ENCODE results near the gene IRF2BP2.

IRF2BP2 gene

DNA sequence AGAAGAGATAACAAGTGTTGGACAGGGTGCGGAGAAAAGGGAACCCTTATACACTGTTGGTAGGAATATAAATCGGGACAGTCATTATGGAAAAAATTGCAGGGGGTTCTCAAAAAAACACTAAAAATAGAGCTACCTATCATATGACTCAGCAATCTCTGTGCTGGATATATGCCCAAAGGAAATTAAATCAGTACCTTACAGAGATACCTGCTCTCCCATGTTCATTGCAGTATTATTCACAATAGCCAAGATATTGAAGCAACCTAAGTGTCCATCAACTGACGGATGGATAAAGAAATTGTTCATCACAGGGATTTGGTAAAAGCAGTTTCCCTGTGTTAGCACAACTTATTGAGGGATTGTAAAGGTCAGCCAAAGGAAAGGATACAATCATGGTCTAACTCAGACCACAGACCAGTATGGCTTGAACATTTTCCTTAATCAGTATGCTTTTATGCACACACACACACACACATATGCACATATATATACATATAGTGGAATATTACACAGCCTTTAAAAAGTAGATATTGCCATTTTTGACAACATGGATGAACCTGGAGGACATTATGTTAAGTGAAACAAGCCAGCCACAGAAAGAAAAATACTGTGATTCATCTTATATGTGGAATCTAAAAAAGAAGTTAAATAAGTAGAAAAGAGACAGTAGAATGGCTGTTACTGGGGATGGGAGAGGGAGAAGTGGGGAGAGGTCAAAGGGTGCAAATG is 44.2 kb upstream of the IRF2BP2 start:
- Histone ChIP-seq H3K9ac (ENCODE audit: low read length) (no peak overlapping the region), H3K9me2 (replicated peaks; ENCODE audit: insufficient read depth, low read length) (no peaks in the 10 kb centered on the region), H3K4me3 (ENCODE audit: low read length) (no peak overlapping the region), H3K36me3 (replicated peaks; ENCODE audit: insufficient read depth, low read length) (no peaks in the 10 kb centered on the region), H3K9me3 (replicated peaks; ENCODE audit: insufficient read depth, low read length) (no peaks in the 10 kb centered on the region), H3K4me1 (ENCODE audit: low read length) (peaks cover 10% of the 10 kb centered on the region; the same call in 1 of the 2 replicates), H2AFZ (ENCODE audit: low read length) (no peak overlapping the region), H3K27ac (ENCODE audit: low read length) (no peak overlapping the region), H3K27me3 (replicated peaks; ENCODE audit: insufficient read depth, low read length) (no peaks in the 10 kb centered on the region), H3K4me2 (ENCODE audit: low read depth, low read length) (no peak overlapping the region), H3K79me2 (ENCODE audit: low read length) (no peaks in the 10 kb centered on the region), H4K20me1 (ENCODE audit: insufficient read depth, low read length) (no peaks in the 10 kb centered on the region), H3F3A (ENCODE audit: insufficient read depth, low read length) (no peaks in the 10 kb centered on the region)
- TF ChIP-seq EZH2 (optimal IDR thresholded peaks at IDR 0.05; ENCODE audit: low read depth, low read length) = no peak
- TF ChIP-seq, protein P1, sequence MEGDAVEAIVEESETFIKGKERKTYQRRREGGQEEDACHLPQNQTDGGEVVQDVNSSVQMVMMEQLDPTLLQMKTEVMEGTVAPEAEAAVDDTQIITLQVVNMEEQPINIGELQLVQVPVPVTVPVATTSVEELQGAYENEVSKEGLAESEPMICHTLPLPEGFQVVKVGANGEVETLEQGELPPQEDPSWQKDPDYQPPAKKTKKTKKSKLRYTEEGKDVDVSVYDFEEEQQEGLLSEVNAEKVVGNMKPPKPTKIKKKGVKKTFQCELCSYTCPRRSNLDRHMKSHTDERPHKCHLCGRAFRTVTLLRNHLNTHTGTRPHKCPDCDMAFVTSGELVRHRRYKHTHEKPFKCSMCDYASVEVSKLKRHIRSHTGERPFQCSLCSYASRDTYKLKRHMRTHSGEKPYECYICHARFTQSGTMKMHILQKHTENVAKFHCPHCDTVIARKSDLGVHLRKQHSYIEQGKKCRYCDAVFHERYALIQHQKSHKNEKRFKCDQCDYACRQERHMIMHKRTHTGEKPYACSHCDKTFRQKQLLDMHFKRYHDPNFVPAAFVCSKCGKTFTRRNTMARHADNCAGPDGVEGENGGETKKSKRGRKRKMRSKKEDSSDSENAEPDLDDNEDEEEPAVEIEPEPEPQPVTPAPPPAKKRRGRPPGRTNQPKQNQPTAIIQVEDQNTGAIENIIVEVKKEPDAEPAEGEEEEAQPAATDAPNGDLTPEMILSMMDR (IDR thresholded peaks at IDR 0.05; ENCODE audit: low read length) = no peak
- no peak for TF ChIP-seq EZH2phosphoT487 (IDR thresholded peaks at IDR 0.05; ENCODE audit: low read length)
- DNase-seq = no peak

DNA sequence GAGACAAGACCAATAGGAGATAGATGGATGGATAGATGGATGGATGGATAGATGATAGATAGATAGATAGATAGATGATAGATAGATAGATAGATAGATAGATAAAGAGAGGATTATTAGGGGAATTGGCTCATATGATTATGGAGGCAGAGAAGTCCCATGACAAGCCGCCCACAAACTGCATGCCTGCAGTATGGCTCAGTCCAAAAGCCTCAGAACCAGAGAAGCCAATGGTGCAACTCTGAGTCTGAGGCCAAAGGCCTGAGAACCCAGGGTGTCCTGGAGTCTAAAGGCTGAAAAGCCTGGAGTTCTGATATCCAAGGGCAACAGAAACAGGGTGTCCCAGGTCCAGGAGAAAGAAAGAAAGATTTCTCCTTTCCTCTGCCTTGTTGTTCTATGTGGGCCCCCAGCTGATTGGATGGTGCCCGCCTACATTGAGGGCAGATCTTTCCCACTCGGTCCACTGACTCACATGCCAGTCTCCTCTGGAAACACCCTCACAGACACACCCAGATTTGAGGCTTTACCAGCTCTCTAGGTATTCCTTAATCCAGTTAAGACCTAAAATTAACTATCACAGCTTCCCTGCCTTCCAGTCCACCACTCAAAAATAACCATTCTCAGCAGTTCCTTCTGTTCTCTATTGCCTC is 39.6 kb upstream of the IRF2BP2 start:
- Histone ChIP-seq H3K27ac (ENCODE audit: low read length) (no peak overlapping the region), H3F3A (ENCODE audit: insufficient read depth, low read length) (no peaks in the 10 kb centered on the region), H3K27me3 (replicated peaks; ENCODE audit: insufficient read depth, low read length) (no peaks in the 10 kb centered on the region), H3K4me3 (ENCODE audit: low read length) (no peak overlapping the region), H3K9me3 (replicated peaks; ENCODE audit: insufficient read depth, low read length) (no peaks in the 10 kb centered on the region), H2AFZ (ENCODE audit: low read length) (no peak overlapping the region), H3K36me3 (replicated peaks; ENCODE audit: insufficient read depth, low read length) (no peaks in the 10 kb centered on the region), H3K9ac (ENCODE audit: low read length) (no peak overlapping the region), H3K9me2 (replicated peaks; ENCODE audit: insufficient read depth, low read length) (no peaks in the 10 kb centered on the region), H3K4me1 (ENCODE audit: low read length) (peaks cover 10% of the 10 kb centered on the region), H3K4me2 (ENCODE audit: low read depth, low read length) (no peak overlapping the region), H3K79me2 (ENCODE audit: low read length) (no peaks in the 10 kb centered on the region), H4K20me1 (ENCODE audit: insufficient read depth, low read length) (no peaks in the 10 kb centered on the region)
- TF ChIP-seq, protein P1 (IDR thresholded peaks at IDR 0.05; ENCODE audit: low read length) = no peak
- TF ChIP-seq EZH2phosphoT487 (IDR thresholded peaks at IDR 0.05; ENCODE audit: low read length) = no peak
- no peak for TF ChIP-seq EZH2 (optimal IDR thresholded peaks at IDR 0.05; ENCODE audit: low read depth, low read length)
- no peak for DNase-seq

DNA sequence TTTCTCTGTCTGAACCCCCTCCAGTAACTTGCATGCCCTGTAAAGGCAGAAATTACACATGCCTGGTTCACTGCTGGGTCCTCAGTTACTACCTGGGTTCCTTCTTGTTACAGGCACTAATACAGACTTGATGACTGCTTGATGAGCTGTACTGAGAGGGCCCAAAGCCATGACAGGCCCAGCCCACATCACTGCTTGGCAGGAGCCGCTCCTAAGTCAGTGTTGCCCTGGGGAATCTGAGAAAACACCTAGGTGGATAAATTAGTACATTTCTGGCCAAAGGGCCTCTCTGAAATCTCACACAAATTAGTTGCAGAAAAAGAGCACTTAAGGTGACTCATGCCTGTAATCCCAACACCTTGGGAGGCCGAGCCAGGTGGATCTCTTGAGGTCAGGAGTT is 37.8 kb upstream of the IRF2BP2 start:
- H3F3A ChIP-seq (ENCODE audit: insufficient read depth, low read length) = no peaks in the 10 kb centered on the region
- no peak for DNase-seq
- no peaks in the 10 kb centered on the region for H3K27me3 ChIP-seq (replicated peaks; ENCODE audit: insufficient read depth, low read length)
- no peak overlapping the region for H2AFZ ChIP-seq (ENCODE audit: low read length)
- no peaks in the 10 kb centered on the region for H4K20me1 ChIP-seq (ENCODE audit: insufficient read depth, low read length)
- peaks cover 10% of the 10 kb centered on the region for H3K4me1 ChIP-seq (ENCODE audit: low read length)
- H3K9ac ChIP-seq (ENCODE audit: low read length) = peak overlapping the region; percentile 9; the same call in 1 of the 2 replicates
- H3K36me3 ChIP-seq (replicated peaks; ENCODE audit: insufficient read depth, low read length) = no peaks in the 10 kb centered on the region
- H3K9me3 ChIP-seq (replicated peaks; ENCODE audit: insufficient read depth, low read length) = no peaks in the 10 kb centered on the region
- no peaks in the 10 kb centered on the region for H3K79me2 ChIP-seq (ENCODE audit: low read length)
- TF ChIP-seq, protein P1 (IDR thresholded peaks at IDR 0.05; ENCODE audit: low read length) = no peak
- TF ChIP-seq EZH2 (optimal IDR thresholded peaks at IDR 0.05; ENCODE audit: low read depth, low read length) (no peak), EZH2phosphoT487 (IDR thresholded peaks at IDR 0.05; ENCODE audit: low read length) (no peak)
- no peak overlapping the region for H3K4me3 ChIP-seq (ENCODE audit: low read length)
- H3K27ac ChIP-seq (ENCODE audit: low read length) = peak overlapping the region; percentile 19; the same call in 1 of the 2 replicates
- H3K4me2 ChIP-seq (ENCODE audit: low read depth, low read length) = no peak overlapping the region
- H3K9me2 ChIP-seq (replicated peaks; ENCODE audit: insufficient read depth, low read length) = no peaks in the 10 kb centered on the region
